NCI-H748 (cell line): ENCODE results near the gene KLHL14.

Experiments used
- DNase-seq: peaks from one replicate; lab custom pipeline; 2025; ENCODE audit not compliant: unreplicated experiment; lab: John Stamatoyannopoulos, UW

Gene KLHL14

GRCh38 chr18:32770054-32770665 lies 2.7 kb downstream of the KLHL14 start:
- DNase-seq = no peak

DNA sequence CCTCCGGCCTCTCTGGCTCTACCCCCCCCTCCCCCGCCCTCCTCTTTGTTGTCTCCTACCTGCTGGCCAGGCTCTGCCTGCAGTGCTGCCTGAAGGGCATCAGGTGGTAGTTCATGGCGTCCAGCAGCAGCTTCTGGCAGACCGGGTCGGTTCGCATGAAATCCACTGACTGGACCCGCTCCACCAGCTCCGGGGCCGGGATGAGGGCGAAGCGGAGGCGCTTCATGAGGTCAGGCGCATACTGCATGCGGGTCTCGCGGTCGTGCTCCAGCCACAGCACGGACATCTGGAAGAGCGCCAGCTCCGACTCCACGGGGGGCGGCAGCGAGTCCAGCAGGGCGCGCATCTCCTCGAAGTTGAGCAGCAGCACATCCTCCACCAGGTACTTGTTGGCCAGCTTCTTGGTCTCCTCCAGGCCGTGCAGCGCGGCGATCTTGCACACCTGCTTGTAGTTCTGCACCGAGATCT lies 3.2 kb downstream of the KLHL14 start:
- DNase-seq = peak; percentile 84

DNA sequence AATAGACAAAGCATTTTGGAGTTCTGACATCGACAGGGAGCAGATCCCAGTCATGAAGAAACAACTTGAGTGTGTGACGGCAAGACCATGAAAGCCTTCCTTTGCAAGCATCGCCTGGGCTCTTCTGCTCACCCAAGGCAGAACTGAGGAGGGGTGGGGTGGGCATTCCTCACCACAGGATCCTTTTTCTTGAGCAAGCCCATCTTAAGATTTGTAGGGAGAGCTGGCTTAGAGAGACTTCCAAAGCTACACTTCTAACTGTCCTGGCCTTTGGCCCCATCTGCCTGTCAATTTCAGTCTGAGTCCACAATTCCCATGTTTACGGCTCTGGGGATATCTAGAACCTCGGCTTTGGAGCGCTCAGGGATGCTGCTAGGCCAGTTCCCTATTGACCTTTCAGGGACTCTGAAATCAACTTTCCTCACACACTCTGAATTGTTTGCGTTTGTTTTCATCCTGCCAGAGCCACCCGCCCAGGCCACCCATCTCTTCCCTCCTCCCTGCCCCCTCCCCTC lies 3.7 kb downstream of the KLHL14 start:
- no peak for DNase-seq

DNA sequence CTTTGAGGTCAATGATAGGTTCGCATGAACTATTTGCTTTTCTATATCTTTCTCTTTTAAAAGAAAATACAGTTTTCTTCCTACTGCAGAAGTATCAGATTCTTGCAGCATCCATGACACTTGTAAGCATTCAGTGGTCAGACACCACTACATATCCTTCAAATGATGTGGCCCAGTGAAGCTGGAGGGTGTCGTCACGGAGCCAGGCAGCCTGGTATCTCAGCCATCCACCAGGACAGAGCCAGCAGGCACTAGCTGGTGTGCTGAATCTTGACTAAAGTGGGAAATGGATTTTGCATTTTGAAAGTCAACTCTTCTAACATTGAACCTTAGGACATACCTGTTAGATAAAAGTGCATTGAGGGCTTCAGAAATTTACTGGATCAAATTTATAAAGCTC lies 5.4 kb downstream of the KLHL14 start:
- no peak for DNase-seq

GRCh38 chr18:32764611-32765244 lies 8.1 kb downstream of the KLHL14 start:
- DNase-seq = no peak

- no peak for DNase-seq
Measured at GRCh38 chr18:32763293-32763692, 9.5 kb downstream of the KLHL14 start.

- DNase-seq = no peak
Measured at GRCh38 chr18:32761231-32761630, 11.6 kb downstream of the KLHL14 start.

DNA sequence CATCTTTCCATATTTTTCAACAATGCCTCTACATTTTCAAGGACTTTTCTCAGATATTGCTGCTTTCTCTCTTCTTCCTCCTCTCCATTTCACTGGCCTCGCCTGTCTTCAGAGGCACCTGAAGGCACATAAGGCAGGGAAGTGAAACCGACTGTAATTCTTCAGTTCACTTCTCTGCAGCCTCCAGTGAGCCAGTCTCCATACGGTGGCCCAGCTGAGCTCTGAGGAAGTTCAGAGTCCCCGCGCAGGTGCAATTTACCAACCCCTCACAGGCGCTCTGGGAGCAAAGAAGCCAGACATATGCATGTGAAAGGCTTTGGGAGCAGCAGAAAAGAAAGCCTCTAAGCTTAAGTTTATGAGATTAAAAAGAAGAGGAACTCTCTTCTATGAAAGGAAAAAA lies 12.4 kb downstream of the KLHL14 start:
- no peak for DNase-seq

DNA sequence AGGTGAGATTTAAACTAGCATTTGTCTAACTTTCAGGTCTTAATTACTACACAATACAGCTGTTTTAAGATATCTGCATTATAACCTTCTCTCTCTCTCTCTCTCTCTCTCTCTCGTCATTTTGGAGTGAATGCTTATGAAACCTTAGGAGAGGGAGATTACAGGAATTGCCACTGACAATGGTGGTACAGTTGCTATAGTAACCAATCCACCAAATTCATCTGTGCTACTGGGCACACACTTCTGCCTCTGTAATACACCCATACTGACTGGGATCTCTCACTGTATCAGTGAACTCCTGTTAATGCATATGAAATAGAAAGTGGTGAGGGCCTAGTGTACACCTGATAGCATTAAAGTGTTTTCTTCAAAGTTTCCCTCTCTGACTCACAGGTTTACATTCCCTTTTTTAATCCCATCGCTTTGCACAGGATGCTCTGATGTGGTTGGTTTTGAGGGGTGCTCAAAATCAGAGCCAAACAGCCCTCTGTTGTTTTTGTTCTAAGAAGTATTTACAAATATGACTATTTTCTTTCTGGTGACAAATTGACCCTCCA lies 13.1 kb downstream of the KLHL14 start:
- peak; percentile 25 for DNase-seq

DNA sequence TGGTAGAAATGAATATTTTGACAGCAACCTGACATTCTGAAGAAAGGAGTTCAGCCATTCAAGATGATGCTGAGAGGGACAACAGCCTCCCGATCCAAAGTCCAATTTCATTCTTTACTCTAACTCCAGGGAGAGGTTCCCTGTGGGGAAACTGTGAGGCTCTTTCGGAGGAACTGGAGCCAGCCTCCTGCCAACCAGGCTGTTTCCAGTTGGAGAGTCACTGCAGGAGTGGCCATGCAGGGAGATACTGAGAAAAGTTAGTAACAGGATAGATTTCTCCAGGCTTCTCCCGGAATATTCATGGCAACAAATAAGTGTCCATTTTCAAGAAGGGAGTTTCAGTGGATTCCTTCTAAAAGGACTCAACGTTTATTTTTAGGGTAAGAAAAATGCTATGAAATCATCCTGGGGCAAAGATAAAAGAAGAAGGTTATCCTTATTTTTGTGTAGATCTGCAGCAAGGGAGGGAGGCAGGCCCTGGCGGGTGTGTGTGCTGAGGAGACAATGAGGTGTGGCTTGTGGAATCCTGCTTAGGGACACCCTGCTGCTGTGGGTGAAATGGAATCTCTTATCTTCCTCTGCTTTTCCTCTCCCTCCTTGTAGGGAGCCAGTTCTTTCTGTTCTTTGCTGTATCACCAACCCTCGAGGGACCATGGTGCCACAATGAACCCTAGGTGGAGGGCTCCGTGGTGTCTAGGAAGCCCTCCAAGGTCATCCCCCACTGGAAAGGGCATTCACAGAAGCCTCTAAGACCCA lies 18.1 kb downstream of the KLHL14 start:
- DNase-seq = no peak

GRCh38 chr18:32753656-32754260 lies 19.1 kb downstream of the KLHL14 start:
- DNase-seq = no peak

DNA sequence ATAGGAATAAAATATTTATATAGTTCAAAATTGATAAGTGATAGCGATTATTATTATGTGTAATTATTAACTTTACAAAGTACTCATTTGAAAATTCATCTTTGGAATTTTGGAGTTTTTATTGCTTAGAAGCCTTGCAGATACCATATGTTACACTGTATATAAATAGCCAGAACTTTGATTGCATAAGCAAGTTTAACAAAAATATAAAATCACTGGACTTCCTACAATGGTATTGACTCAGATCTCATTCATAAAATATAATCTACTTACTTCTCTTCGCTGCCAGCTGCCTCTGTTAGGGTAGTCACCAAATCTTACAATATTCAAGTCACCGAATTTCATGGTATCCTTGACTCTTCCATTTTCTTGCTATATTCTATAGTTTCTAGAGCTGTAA lies 22.5 kb downstream of the KLHL14 start:
- no peak for DNase-seq

DNA sequence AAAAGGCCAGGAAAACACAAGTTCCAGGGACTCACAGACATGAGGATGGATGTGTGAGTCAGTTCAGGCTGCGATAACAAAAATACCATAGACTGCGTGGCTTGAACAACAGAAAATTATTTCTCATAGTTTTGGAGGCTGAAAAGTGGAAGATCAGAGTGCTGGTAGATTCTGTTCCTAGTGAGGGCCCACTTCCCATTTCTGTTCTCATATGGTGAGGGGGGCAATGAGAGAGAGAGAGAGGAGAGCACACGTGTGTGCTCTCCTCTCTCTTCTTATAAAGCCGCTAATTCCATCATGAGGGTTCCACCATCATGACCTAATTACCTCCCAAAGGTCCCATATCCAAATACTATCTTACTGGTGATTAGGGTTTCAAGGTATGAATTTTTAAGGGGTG lies 23.0 kb downstream of the KLHL14 start:
- no peak for DNase-seq

DNA sequence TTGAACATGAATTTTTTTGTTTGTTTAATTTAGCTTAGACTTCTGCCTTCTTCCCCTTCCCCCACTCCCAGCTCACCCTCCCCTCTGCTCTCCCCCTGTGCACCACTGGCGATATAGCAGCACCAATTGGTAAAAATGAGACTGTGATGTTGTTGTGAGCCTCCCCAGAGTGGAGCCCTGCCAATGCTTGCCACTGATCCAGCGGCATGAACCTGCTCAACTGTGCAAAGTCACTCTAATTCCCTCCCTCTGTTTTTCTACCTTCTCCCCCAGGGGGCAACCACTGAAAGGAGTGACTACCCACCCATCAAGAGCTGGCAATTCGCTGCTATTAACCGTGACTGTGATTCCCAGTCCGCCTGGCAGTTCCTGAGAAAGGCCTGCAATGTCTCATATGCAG lies 30.2 kb downstream of the KLHL14 start:
- no peak for DNase-seq

DNA sequence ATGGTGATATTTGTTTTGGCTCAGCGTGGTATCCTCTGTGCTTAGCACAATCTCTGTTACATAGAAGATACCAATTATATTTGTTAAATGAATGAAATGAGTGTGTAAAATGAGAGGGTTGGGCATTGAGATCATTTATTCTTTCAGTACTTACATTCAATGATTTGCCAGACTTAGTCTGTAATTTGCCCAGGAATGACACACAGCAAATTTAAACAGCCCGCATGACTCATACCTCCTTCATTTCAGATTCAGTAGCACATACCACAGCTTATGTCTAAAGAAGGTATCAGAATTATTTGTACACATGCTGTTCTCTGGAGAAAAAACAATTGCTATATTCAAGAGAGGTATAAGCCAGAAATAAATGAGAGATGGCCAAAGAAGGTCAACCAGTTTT lies 37.0 kb downstream of the KLHL14 start:
- DNase-seq = peak; percentile 52

DNA sequence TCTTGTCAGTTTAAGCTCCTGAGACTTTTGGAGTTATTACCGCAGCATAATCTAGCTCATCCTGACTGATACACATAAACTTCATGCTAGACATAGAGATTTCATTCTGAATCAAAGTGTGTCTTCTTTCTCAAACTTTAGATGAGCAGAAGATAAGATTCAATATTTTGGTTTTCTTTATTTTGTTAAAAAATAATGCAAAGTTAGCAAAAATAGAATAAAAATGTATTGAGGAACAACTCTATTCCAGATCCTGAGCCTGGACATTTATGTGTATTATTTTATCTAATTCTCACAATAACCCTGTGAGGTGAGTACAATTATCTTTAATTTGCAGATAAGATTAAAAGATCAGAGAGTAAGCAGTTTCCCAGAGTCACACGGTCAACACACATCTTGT lies 38.4 kb downstream of the KLHL14 start:
- no peak for DNase-seq

- no peak for DNase-seq
Measured at GRCh38 chr18:32732165-32732564, 40.7 kb downstream of the KLHL14 start.

DNA sequence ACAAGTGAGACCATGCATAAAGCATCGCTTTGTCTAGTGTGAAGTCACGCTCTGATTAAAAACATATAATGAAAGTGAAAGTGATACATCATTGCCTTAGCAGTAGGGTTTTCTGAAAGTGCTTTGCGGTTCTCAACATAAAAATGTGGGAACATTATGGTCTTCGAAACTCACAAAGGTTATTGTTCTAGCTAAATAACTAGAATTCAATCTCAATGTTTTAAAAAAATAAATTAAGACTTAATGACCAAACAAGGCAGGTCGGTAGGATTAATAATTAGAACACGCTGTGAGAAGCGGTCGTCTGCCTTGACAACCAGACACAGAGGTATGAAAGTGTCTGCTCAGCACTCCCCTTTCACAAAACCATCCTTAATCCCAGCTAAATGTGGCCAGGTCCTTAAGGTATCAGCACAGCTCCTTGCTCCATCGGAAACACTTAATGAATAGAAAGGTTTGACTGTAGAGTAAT lies 42.2 kb downstream of the KLHL14 start:
- peak; percentile 62 for DNase-seq

- no peak for DNase-seq
Measured at GRCh38 chr18:32730068-32730467, 42.8 kb downstream of the KLHL14 start.

DNA sequence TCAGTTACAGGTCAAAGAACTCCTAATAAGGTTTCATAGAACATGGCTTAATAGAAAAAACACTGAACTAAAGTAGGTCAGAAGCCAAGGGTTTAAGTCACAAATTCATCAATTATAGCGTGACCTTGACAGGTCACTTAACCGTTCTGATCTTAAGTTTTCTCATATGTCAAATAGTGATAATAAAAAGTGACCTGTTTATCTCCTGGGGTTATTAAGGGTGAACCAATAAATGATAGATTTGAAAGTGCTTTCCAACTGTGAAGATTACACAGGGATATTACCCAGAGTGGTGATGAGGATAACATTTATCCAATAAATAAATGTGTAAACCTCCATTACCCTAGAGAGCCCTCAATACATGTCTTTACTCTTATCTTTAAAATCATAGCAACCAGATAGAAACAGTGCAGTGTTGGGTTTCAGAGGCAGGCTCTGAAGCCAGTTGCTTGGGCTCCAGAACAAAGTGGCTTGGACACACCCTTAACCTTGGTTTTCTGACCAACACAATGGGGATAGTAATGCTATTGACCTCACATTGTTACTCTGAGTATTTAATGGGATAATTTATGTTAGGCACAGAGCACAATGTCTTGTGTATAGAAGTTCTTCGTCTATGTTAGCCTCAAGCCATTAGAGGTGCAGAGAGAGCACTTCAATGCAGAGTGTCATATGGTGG lies 48.6 kb downstream of the KLHL14 start:
- peak; percentile 100 for DNase-seq

- DNase-seq = no peak
Measured at GRCh38 chr18:32722279-32722678, 50.5 kb downstream of the KLHL14 start.
